Heart right ventricle (tissue), 16 donors: ENCODE data around the gene CUBN. TPM values are rescaled to one million over a fixed set of nuclear protein-coding genes. Genes with fewer than 3 reads are reported as not detected.

Source experiments
- ATAC-seq, 8 donors: fragments of 200-7000 bp; cut with Tn5 transposase; one replicate each; pipeline ENCODE4 v1.9.1; 2020; ENCODE audit warnings: mild to moderate bottlenecking in 8 of 8, moderate library complexity in 8 of 8, moderate number of reproducible peaks in 1 of 8
- DNase-seq, 2 donors: peaks; one replicate each; pipeline ENCODE4 v3.0.0-alpha.2; 2020
- H3K27ac ChIP-seq, 10 donors: fragments of 200-600 bp; sonication (generic) in 2 of 10; one replicate each; pipeline versions ENCODE4 v1.5.0 to v1.8.0; 2020 to 2022; ENCODE audit warnings: mild to moderate bottlenecking in 3 of 10
- H3K27me3 ChIP-seq, 7 donors: fragments of 200-600 bp; one replicate each; pipeline ENCODE4 v1.8.0; 2021 to 2022; ENCODE audit warnings: mild to moderate bottlenecking in 2 of 7
- H3K36me3 ChIP-seq, 9 donors: fragments of 200-600 bp; sonication (generic) in 1 of 9; one replicate each; pipeline versions ENCODE4 v1.5.0 to v1.8.0; 2020 to 2022; ENCODE audit warnings: mild to moderate bottlenecking in 2 of 9
- H3K4me1 ChIP-seq, 9 donors: fragments of 200-600 bp; sonication (generic) in 1 of 9; one replicate each; pipeline versions ENCODE4 v1.5.0 to v1.8.0; 2020 to 2022; ENCODE audit warnings: mild to moderate bottlenecking in 4 of 9
- H3K4me3 ChIP-seq, 10 donors: fragments of 200-600 bp; sonication (generic) in 2 of 10; one replicate each; pipeline versions ENCODE4 v1.5.0 to v1.8.0; 2020 to 2022; ENCODE audit warnings: mild to moderate bottlenecking in 7 of 10, moderate library complexity in 2 of 10
- H3K9me3 ChIP-seq, 11 donors: fragments of 200-600 bp in 10 of 11; sonication (generic) in 2 of 11; one replicate each; pipeline versions ENCODE4 v1.5.0 to v1.8.0; 2013 to 2022; ENCODE audit warnings: mild to moderate bottlenecking in 2 of 11, control low read depth in 1 of 11, moderate library complexity in 1 of 11
- CTCF ChIP-seq, 9 donors: fragments of 200-600 bp; sonication (generic) in 2 of 9; IDR thresholded peaks; one replicate each; pipeline versions ENCODE4 v1.5.0 to v1.8.0; 2021 to 2022; ENCODE audit warnings: antibody characterized with exemption in 9 of 9, mild to moderate bottlenecking in 5 of 9, moderate library complexity in 1 of 9
- WGBS, 2 donors: extraction: QIAGEN DNeasy Blood & Tissue Kit; methylation state at CpG; one replicate each; pipeline ENCODE4 v1.1.7; 2013; ENCODE audit warnings: inconsistent platforms in 1 of 2; 5-methylcytosine and 5-hydroxymethylcytosine counted together
- intact Hi-C, 10 donors: fragments of 100-400 bp; cut with DNase I; formaldehyde crosslinking; loops; one replicate each; pipeline versions ENCODE4 v1.11.1 to v1.14.2; 2022
- polyA plus RNA-seq, 2 donors: library from polyadenylated mRNA; stranded (reverse); fragments of 200-250 nt; gene quantifications; one replicate each; pipeline ENCODE4 v1.2.3, GENCODE V29; 2013
- total RNA-seq, 10 donors: library from RNA; stranded (reverse); fragmentation: NEBNext Ultra II Directional in 3 of 10; extraction: Animal tissue kit (Norgen Biotek cat#: 25700) in 3 of 10; gene quantifications; one replicate each; pipeline versions ENCODE4 v1.2.1 to v1.2.4, GENCODE V29; 2021 to 2023
- donor health status: Arrhythmogenic right ventricular cardiomyopathy.
- donor health status: ischemic (EF 13 %, LVEDD 7.1; RV severe dilation, severe dysfunction).
- donor health status: healthy with polysubstance abuse.
- donor health status: DM: no; HTN: yes; CAD: no.
- donor health status: DM: no; HTN: no; CAD: no.
- donor health status: ischemic (EF 25% LVEDD 6.9; RV normal size, moderate dysfunction).
- donor health status: ischemic (EF 25% LVEDD 5.7; RV mildly dilated, moderate dysfunction).
- donor health status: healthy.
- donor health status: DM: yes; HTN: yes; CAD: no.
- donor health status: Ischemic cardiomyopathy.
- donor health status: ischemic (EF 35%, LVEDD 5.7; RV mildly dilated, moderate dysfunction).
- donor health status: nonischemic (EF 11% LVEDD 7.7; RV severe dilation, severe dysfunction).
- donor health status: DM: yes; HTN: yes; CAD: no.
- donor health status: PGD.
- donor health status: ischemic (EF 29% LVEDD 5.4; RV normal size, mild dysfunction).
- donor health status: nonischemic (EF 23%, LVEDD 6.1; RV moderate dilation, normal function).

CUBN gene
- total and polyA plus RNA-seq, 12 donors: 0.13 to 1.2 (median 0.42) TPM

- 40 to 51% methylated on average over 5 of the region's 5 CpGs for WGBS, 2 donors
- Histone ChIP-seq H3K27me3 (no peaks in the 10 kb centered on the region), H3K36me3 (no peaks in the 10 kb centered on the region), H3K4me1 (peaks cover 3 to 46% (median 24%) of the 10 kb centered on the region in 9 donors), H3K9me3 (no peaks in the 10 kb centered on the region), H3K27ac (peak overlapping the region in 6 of 10 donors; percentile 6 to 71 (median 34)), H3K4me3 (no peak overlapping the region)
- no peak for DNase-seq
- no peak for TF ChIP-seq CTCF (IDR thresholded peaks at IDR 0.05)
- intact Hi-C loops: loop anchor here in 1 of 10 donors (5.0 kb wide), 1 partner anchor 35 kb away; no protein-coding TSS in a partner anchor
- ATAC-seq: peak in 6 of 8 donors; percentile 20 to 69 (median 54)
Measured at GRCh38 chr10:16952080-16952479, 177.5 kb downstream of the CUBN start.

GRCh38 chr10:16950656-16951601 lies 178.7 kb downstream of the CUBN start:
- peak in 2 of 8 donors; percentile 44 to 61 for ATAC-seq
- no peak for TF ChIP-seq CTCF (IDR thresholded peaks at IDR 0.05)
- Histone ChIP-seq H3K27ac (peak overlapping the region in 5 of 10 donors; percentile 6 to 71 (median 41)), H3K9me3 (no peaks in the 10 kb centered on the region), H3K36me3 (no peaks in the 10 kb centered on the region), H3K27me3 (no peaks in the 10 kb centered on the region), H3K4me3 (no peak overlapping the region), H3K4me1 (peaks cover 3 to 46% (median 24%) of the 10 kb centered on the region in 9 donors)
- WGBS, 2 donors: 49 to 52% methylated on average over 8 of the region's 8 CpGs
- intact Hi-C loops: loop anchor here in 1 of 10 donors (5.0 kb wide), 1 partner anchor 36 kb away; no protein-coding TSS in a partner anchor
- DNase-seq: no peak

GRCh38 chr10:16949816-16950215 lies 179.8 kb downstream of the CUBN start:
- DNase-seq (no peak), ATAC-seq (no peak)
- TF ChIP-seq CTCF (IDR thresholded peaks at IDR 0.05): no peak
- intact Hi-C loops: loop anchor here in 2 of 10 donors (5.0 kb wide), 1 partner anchor 37 kb away; no protein-coding TSS in a partner anchor
- Histone ChIP-seq H3K9me3 (no peaks in the 10 kb centered on the region), H3K36me3 (no peaks in the 10 kb centered on the region), H3K4me1 (peaks cover 3 to 55% (median 24%) of the 10 kb centered on the region in 9 donors), H3K4me3 (no peak overlapping the region), H3K27ac (no peak overlapping the region), H3K27me3 (no peaks in the 10 kb centered on the region)
- 54 to 64% methylated on average over 11 of the region's 11 CpGs for WGBS, 2 donors

GRCh38 chr10:16948361-16948760 lies 181.2 kb downstream of the CUBN start:
- no peaks in the 10 kb centered on the region for H3K27me3 ChIP-seq
- 95% methylated on average over 12 of the region's 12 CpGs for WGBS, 2 donors
- no peak for ATAC-seq
- no peak for TF ChIP-seq CTCF (IDR thresholded peaks at IDR 0.05)
- H3K4me3 ChIP-seq: no peak overlapping the region
- H3K4me1 ChIP-seq: peaks cover 3 to 55% (median 19%) of the 10 kb centered on the region in 9 donors
- no peaks in the 10 kb centered on the region for H3K36me3 ChIP-seq
- no peaks in the 10 kb centered on the region for H3K9me3 ChIP-seq
- intact Hi-C loops: loop anchor here in 1 of 10 donors (5.0 kb wide), 1 partner anchor 39 kb away; no protein-coding TSS in a partner anchor
- DNase-seq: no peak
- no peak overlapping the region for H3K27ac ChIP-seq
